Adrenal gland (tissue), 12 donors: ENCODE results near the gene MGRN1. TPM values are rescaled to one million over a fixed set of nuclear protein-coding genes. Genes with fewer than 3 reads are reported as not detected.
A peak's percentile ranks its signal among the peaks of the same experiment; 100 is the strongest.

Source experiments
- DNase-seq, 7 donors: peaks; one replicate each; pipeline ENCODE4 v3.0.0-alpha.2; 2019 to 2020
- H3K27ac ChIP-seq, 5 donors: fragments of 200-600 bp; sonication (generic) in 4 of 5; 1 replicate in 3 of 5; 2 replicates in 2 of 5; pipeline versions ENCODE4 v1.5.1 to v1.8.0; 2016 to 2020; ENCODE audit warnings: mild to moderate bottlenecking in 1 of 5
- H3K27me3 ChIP-seq: fragments of 200-600 bp; 2 replicates; pipeline ENCODE4 v1.8.0; 2021
- H3K36me3 ChIP-seq, 2 donors: fragments of 200-600 bp; replicated peaks in 1 of 2; 1 replicate in 1 of 2; 2 replicates in 1 of 2; pipeline versions ENCODE4 v1.5.1 to v1.8.0; 2018 to 2022
- H3K4me1 ChIP-seq, 2 donors: fragments of 200-600 bp; replicated peaks in 1 of 2; 1 replicate in 1 of 2; 2 replicates in 1 of 2; pipeline versions ENCODE4 v1.5.1 to v1.8.0; 2018 to 2021
- H3K4me3 ChIP-seq, 4 donors: fragments of 200-600 bp; sonication (generic) in 3 of 4; one replicate each; pipeline ENCODE4 v1.5.1; 2016 to 2018
- H3K9me3 ChIP-seq, 3 donors: fragments of 200-600 bp; sonication (generic) in 1 of 3; replicated peaks in 1 of 3; 1 replicate in 2 of 3; 2 replicates in 1 of 3; pipeline versions ENCODE4 v1.5.1 to v1.8.0; 2016 to 2021
- POLR2A ChIP-seq, 2 donors: fragments of 450-650 bp; IDR thresholded peaks; one replicate each; pipeline ENCODE4 v1.6.1; 2017; ENCODE audit warnings: antibody characterized with exemption in 2 of 2, mild to moderate bottlenecking in 2 of 2, moderate library complexity in 1 of 2
- WGBS, 4 donors: extraction: QIAGEN DNeasy Blood & Tissue Kit in 2 of 4; methylation state at CpG; one replicate each; pipeline versions ENCODE4 v1.1.5 to v1.1.7; 2013 to 2017; 5-methylcytosine and 5-hydroxymethylcytosine counted together
- intact Hi-C, 2 donors: fragments of 100-400 bp; cut with DNase I; formaldehyde crosslinking; loops; one replicate each; pipeline versions ENCODE4 v1.14.1 to v1.15.0; 2022 to 2023
- polyA plus RNA-seq, 3 donors: library from polyadenylated mRNA; stranded (reverse); fragments of 200-250 nt in 2 of 3; fragments of 350-450 nt in 1 of 3; fragmentation: Illumina TruSeq in 1 of 3; extraction: RNeasy Lipid Tissue Mini Kit (QIAGEN cat#74804) in 1 of 3; gene quantifications; one replicate each; pipeline ENCODE4 v1.2.3, GENCODE V29; 2013 to 2014
- total RNA-seq, 9 donors: library from RNA; depleted of rRNA in 4 of 9; stranded (reverse); fragments of >200 nt in 4 of 9; fragments of 120-200 nt in 1 of 9; fragmentation: NEBNext Ultra II Directional in 1 of 9; extraction: Animal tissue kit (Norgen Biotek cat#: 25700) in 1 of 9; gene quantifications; one replicate each; pipeline versions ENCODE4 v1.1.0 to v1.2.4, GENCODE V29; 2013 to 2023
- TF ChIP-seq, protein P1 (sequence below), 6 experiments: fragments of 450-650 bp in 4 of 6; fragments of 200-600 bp in 2 of 6; sonication (generic) in 1 of 6; IDR thresholded peaks; 1 replicate in 5 of 6; 2 replicates in 1 of 6; pipeline versions ENCODE4 v1.5.1 to v1.8.0; 2016 to 2021; ENCODE audit warnings: antibody characterized with exemption in 6 of 6, mild to moderate bottlenecking in 2 of 6, moderate library complexity in 1 of 6
- donor health status: healthy with polysubstance abuse.
- donor health status: Bipolar disorder and iron deficiency.
- donor health status: DM: yes; HTN: yes; CAD: no.
- donor health status: DM: no; HTN: no; CAD: no.
- donor health status: DM: no; HTN: no; CAD: no.
- donor health status: DM: yes; HTN: yes; CAD: no.

The MGRN1 gene
- total and polyA plus RNA-seq, 12 donors = 17.5 to 94.1 (median 58.4) TPM

DNA sequence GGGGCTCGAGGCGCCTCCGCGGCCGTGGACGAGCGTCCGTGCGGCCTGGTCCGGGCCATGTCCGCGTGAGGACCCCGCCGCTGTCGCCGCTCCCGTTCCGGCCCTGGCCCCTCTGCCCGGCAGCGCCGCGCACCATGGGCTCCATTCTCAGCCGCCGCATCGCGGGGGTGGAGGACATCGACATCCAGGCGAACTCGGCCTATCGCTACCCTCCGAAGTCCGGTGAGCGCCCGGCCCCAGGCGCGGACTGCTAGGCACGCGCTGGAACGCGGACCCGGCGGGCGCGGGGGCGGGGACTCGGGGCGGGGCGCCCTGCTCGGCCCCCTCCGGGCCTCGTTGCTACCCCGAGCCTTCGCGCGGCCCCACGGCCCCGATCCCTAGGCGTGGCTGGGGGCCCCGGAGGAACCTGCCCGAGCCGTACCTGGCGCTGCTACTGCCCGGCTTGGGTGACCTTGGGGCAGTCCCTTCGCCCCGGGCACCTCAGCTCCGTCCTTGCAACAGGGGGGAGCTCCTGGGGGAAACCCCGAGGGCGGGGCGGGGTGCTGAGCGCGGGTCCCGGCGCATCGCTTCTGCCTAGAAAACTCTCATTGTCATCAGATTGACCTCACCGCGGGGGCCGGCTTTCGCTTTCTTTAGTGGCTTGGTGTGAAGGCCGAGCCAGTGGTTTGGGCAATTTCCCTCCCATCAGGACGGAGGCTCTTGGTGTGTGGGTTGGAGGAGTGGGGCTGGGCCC lies 367 bp downstream of the MGRN1 start:
- H3K27me3 ChIP-seq = no peaks in the 10 kb centered on the region
- peaks cover 8 to 15% of the 10 kb centered on the region in 2 donors for H3K4me1 ChIP-seq
- H3K9me3 ChIP-seq = no peaks in the 10 kb centered on the region
- peak overlapping the region; percentile 94 to 100 (median 96) for H3K27ac ChIP-seq
- whole genome bisulfite sequencing, 4 donors = 0 to 1% (median 1%) methylated on average over 2 to 80 of the region's 80 CpGs
- H3K4me3 ChIP-seq = peak overlapping the region; percentile 48 to 100 (median 79)
- intact Hi-C loops = loop anchor here in 1 of 2 donors (5.0 kb wide), 1 partner anchor 57 kb away; no protein-coding TSS in a partner anchor
- no peaks in the 10 kb centered on the region for H3K36me3 ChIP-seq
- peak; percentile 75 to 93 (median 83) for DNase-seq
- TF ChIP-seq, protein P1, sequence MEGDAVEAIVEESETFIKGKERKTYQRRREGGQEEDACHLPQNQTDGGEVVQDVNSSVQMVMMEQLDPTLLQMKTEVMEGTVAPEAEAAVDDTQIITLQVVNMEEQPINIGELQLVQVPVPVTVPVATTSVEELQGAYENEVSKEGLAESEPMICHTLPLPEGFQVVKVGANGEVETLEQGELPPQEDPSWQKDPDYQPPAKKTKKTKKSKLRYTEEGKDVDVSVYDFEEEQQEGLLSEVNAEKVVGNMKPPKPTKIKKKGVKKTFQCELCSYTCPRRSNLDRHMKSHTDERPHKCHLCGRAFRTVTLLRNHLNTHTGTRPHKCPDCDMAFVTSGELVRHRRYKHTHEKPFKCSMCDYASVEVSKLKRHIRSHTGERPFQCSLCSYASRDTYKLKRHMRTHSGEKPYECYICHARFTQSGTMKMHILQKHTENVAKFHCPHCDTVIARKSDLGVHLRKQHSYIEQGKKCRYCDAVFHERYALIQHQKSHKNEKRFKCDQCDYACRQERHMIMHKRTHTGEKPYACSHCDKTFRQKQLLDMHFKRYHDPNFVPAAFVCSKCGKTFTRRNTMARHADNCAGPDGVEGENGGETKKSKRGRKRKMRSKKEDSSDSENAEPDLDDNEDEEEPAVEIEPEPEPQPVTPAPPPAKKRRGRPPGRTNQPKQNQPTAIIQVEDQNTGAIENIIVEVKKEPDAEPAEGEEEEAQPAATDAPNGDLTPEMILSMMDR (IDR thresholded peaks at IDR 0.05) = peak in 1 of 6 experiments; percentile 3
- peak; percentile 92 for TF ChIP-seq POLR2A (IDR thresholded peaks at IDR 0.05)

DNA sequence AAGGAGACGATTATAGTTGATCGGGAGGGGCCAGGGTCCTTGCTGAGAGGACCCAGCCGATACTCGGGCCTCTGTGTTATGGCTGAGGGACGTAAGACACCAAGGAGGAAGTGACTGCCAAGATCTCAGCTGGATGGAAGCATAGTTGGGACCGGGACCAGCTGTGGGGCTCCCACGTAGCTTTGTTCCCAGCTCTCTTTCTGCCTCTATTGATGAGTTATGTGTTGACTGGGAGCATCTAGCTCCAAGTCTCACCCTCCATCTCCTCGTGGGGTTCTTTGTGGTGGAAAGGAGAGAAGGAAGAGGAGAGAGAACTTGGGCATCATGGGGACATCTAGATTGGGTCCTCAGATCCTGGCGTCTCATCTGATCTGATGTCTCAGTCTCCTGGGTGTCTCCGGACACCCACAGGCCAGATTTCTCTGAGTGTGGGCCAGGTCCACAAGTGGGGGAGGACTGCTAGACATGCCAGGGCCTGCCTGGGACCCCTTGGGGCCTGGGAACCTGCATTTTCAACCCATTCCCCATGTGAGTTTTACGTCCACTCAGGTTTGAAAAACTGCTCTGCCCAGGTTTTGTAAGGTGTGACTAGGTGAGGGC lies 1.0 kb downstream of the MGRN1 start:
- H3K27me3 ChIP-seq = no peaks in the 10 kb centered on the region
- peak overlapping the region; percentile 94 to 100 (median 96) for H3K27ac ChIP-seq
- intact Hi-C loops = loop anchor here in 1 of 2 donors (5.0 kb wide), 1 partner anchor 57 kb away; no protein-coding TSS in a partner anchor
- 4 to 9% (median 8%) methylated on average over 8 to 11 of the region's 11 CpGs for WGBS, 4 donors
- DNase-seq = no peak
- no peaks in the 10 kb centered on the region for H3K36me3 ChIP-seq
- peak overlapping the region; percentile 48 to 100 (median 79) for H3K4me3 ChIP-seq
- peak in 1 of 2 donors; percentile 1 for TF ChIP-seq POLR2A (IDR thresholded peaks at IDR 0.05)
- TF ChIP-seq, protein P1 (IDR thresholded peaks at IDR 0.05) = no peak
- H3K4me1 ChIP-seq = peaks cover 8 to 19% of the 10 kb centered on the region in 2 donors
- no peaks in the 10 kb centered on the region for H3K9me3 ChIP-seq

DNA sequence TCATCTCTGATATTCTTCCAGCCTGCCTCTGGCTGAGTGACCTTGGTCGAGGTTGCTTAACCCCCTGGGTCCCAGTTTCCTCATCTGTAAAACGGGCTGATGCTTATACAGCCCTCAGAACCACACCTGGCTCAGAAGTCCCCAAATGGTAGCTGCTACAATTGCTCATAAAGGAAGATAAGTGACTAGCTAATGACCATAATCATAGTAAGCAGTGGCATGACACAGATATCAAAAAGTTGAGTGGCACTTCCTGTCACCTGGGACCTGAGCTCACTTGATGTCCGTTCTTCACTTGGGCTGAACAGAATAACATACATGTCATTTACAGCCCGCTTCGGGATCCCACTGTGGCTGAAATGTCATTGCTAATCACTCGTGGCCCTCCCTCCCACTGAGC lies 1.8 kb downstream of the MGRN1 start:
- intact Hi-C loops = loop anchor here in 1 of 2 donors (5.0 kb wide), 1 partner anchor 56 kb away; no protein-coding TSS in a partner anchor
- TF ChIP-seq POLR2A (IDR thresholded peaks at IDR 0.05) = no peak
- TF ChIP-seq, protein P1 (IDR thresholded peaks at IDR 0.05) = no peak
- Histone ChIP-seq H3K27ac (peak overlapping the region in 2 of 5 donors; percentile 98 to 100), H3K4me3 (peak overlapping the region in 1 of 4 donors; percentile 100), H3K4me1 (peaks cover 8 to 19% of the 10 kb centered on the region in 2 donors), H3K9me3 (no peaks in the 10 kb centered on the region), H3K36me3 (no peaks in the 10 kb centered on the region), H3K27me3 (no peaks in the 10 kb centered on the region)
- no peak for DNase-seq
- 48 to 60% (median 57%) methylated on average over 5 to 6 of the region's 6 CpGs for WGBS, 4 donors

DNA sequence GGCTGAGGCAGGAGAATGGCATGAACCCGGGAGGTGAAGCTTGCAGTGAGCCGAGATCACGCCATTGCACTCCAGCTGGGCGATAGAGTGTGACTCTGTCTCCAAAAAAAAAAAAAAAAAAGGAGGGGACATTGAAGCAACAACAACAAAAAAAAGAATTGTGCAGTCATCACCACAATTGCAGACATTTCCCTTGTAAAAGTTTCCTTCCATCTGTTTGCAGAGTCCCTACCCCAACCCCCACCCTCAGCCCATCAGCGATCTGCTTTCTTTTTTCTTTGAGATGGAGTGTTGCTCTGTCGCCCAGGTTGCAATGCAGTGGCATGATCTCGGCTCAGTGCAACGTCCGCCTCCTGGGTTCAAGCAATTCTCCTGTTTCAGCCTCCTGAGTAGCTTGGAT lies 3.7 kb downstream of the MGRN1 start:
- H3K27ac ChIP-seq = no peak overlapping the region
- intact Hi-C loops = loop anchor here in 1 of 2 donors (5.0 kb wide), 1 partner anchor 54 kb away; no protein-coding TSS in a partner anchor
- WGBS, 4 donors = 90 to 95% (median 92%) methylated on average over 9 of the region's 9 CpGs

More for the DNA sequence above, 3.7 kb downstream of the MGRN1 start:
- no peak for DNase-seq
- H3K9me3 ChIP-seq = no peaks in the 10 kb centered on the region
- no peaks in the 10 kb centered on the region for H3K36me3 ChIP-seq
- peaks cover 8 to 19% of the 10 kb centered on the region in 2 donors for H3K4me1 ChIP-seq
- H3K4me3 ChIP-seq = no peak overlapping the region
- TF ChIP-seq, protein P1 (IDR thresholded peaks at IDR 0.05) = no peak
- TF ChIP-seq POLR2A (IDR thresholded peaks at IDR 0.05) = no peak
- no peaks in the 10 kb centered on the region for H3K27me3 ChIP-seq
